Neural crest cell (in vitro differentiated cells): ENCODE results near the gene PIK3R6. TPM values are rescaled to one million over a fixed set of nuclear protein-coding genes. Genes with fewer than 3 reads are reported as not detected.

Source experiments
- DNase-seq: peaks from one replicate; pipeline ENCODE4 v3.0.0; 2021; ENCODE audit warnings: low read depth, mixed read lengths, low spot score
- H3K27ac Mint-ChIP-seq: one replicate; pipeline ENCODE4 v1.8.0; 2021; ENCODE audit warnings: mild to moderate bottlenecking, mixed read lengths; ENCODE audit not compliant: unreplicated experiment
- H3K27me3 Mint-ChIP-seq: 2 replicates; pipeline ENCODE4 v1.8.0; 2021; ENCODE audit warnings: low read depth, mild to moderate bottlenecking, mixed read lengths
- H3K36me3 Mint-ChIP-seq: 2 replicates; pipeline ENCODE4 v1.8.0; 2021; ENCODE audit warnings: low read depth, mild to moderate bottlenecking, mixed read lengths
- H3K4me1 Mint-ChIP-seq: 2 replicates; pipeline ENCODE4 v1.8.0; 2021; ENCODE audit warnings: mixed read lengths
- H3K4me3 Mint-ChIP-seq: one replicate; pipeline ENCODE4 v1.8.0; 2021; ENCODE audit warnings: mild to moderate bottlenecking, mixed read lengths
- H3K9me3 Mint-ChIP-seq: 2 replicates; pipeline ENCODE4 v1.8.0; 2021; ENCODE audit warnings: mixed read lengths
- total RNA-seq: library from RNA; stranded (reverse); gene quantifications from 2 replicates; pipeline ENCODE4 v1.2.1, GENCODE V29; 2021
- TF ChIP-seq, protein P1 (sequence below): fragments of 200-600 bp; sonication (generic); conservative IDR thresholded peaks from 2 replicates; pipeline ENCODE4 v1.5.0; 2021; ENCODE audit warnings: antibody characterized with exemption, mild to moderate bottlenecking

PIK3R6 gene
- total RNA-seq, 1 donor from 2014 or later: not detected

DNA sequence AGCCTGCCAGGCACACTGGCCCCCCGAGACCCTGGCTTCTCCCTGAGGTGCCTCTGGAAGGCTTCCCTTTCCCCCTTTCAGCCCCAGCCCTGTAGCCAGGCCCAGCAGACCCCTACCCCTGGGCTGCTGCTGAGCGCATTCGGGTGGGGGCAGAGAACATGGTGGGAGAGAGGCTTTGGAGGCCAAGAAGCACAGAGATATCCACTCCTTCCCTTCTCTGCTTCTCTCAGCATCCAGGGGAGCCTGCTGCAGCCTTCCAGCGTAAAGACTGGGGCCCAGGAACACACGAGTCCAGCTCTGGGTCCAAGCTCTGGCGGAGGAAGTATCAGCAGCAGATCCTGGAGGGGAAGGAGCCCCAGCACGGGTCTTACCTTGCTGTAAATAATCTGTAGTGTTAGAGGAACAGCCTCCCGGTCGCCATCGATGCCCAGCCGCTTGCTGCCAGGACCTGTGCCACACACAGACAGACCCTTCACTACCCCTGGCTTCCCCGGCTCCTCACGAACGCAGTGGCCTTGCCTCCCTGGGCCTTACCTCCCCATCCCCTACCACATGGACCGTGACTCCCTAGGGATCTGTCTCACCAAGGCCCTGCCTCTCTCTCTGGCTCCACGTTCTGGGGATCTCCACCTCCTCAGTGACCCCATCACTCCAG is 17.0 kb upstream of the PIK3R6 start:
- Mint-ChIP-seq H3K27ac (no peak overlapping the region), H3K27me3 (no peaks in the 10 kb centered on the region), H3K9me3 (no peaks in the 10 kb centered on the region), H3K4me1 (peaks cover 4% of the 10 kb centered on the region), H3K36me3 (no peaks in the 10 kb centered on the region), H3K4me3 (no peak overlapping the region)
- no peak for DNase-seq
- TF ChIP-seq, protein P1, sequence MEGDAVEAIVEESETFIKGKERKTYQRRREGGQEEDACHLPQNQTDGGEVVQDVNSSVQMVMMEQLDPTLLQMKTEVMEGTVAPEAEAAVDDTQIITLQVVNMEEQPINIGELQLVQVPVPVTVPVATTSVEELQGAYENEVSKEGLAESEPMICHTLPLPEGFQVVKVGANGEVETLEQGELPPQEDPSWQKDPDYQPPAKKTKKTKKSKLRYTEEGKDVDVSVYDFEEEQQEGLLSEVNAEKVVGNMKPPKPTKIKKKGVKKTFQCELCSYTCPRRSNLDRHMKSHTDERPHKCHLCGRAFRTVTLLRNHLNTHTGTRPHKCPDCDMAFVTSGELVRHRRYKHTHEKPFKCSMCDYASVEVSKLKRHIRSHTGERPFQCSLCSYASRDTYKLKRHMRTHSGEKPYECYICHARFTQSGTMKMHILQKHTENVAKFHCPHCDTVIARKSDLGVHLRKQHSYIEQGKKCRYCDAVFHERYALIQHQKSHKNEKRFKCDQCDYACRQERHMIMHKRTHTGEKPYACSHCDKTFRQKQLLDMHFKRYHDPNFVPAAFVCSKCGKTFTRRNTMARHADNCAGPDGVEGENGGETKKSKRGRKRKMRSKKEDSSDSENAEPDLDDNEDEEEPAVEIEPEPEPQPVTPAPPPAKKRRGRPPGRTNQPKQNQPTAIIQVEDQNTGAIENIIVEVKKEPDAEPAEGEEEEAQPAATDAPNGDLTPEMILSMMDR: no peak

GRCh38 chr17:8883353-8883752 is 15.9 kb upstream of the PIK3R6 start:
- DNase-seq: no peak
- H3K27ac Mint-ChIP-seq: no peak overlapping the region
- H3K4me1 Mint-ChIP-seq: no peaks in the 10 kb centered on the region
- no peaks in the 10 kb centered on the region for H3K9me3 Mint-ChIP-seq
- TF ChIP-seq, protein P1: no peak
- no peaks in the 10 kb centered on the region for H3K36me3 Mint-ChIP-seq
- no peak overlapping the region for H3K4me3 Mint-ChIP-seq
- no peaks in the 10 kb centered on the region for H3K27me3 Mint-ChIP-seq

- Mint-ChIP-seq H3K4me1 (no peaks in the 10 kb centered on the region), H3K27ac (no peak overlapping the region), H3K4me3 (no peak overlapping the region), H3K36me3 (no peaks in the 10 kb centered on the region), H3K27me3 (no peaks in the 10 kb centered on the region), H3K9me3 (no peaks in the 10 kb centered on the region)
- TF ChIP-seq, protein P1: no peak
- no peak for DNase-seq
These were observed 14.1 kb upstream of the PIK3R6 start for GRCh38 chr17:8881606-8882005.

- Mint-ChIP-seq H3K36me3 (no peaks in the 10 kb centered on the region), H3K4me3 (no peak overlapping the region)
These were observed 13.0 kb upstream of the PIK3R6 start for GRCh38 chr17:8880466-8880865.

DNA sequence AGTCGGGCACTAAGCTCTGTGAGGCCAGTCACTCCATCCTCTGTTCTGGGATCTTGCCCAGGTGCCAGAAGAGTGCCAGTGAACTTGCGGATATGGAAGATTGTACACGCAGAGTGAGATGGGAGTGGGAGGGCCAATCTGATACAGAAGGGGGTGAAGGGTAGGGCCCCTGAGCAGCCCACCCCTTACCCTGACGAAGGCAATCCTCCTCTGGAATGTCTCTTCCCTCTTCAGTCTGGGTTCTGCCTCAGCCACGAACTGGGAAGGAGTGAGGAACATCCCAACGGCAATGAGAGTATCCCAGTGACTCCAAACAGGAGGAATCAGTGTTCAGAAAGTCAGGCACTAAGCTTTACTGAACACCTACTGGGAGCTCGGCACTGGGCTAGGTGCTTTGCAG is 11.9 kb upstream of the PIK3R6 start:
- H3K9me3 Mint-ChIP-seq: no peaks in the 10 kb centered on the region
- no peak for DNase-seq
- no peak overlapping the region for H3K27ac Mint-ChIP-seq

More at GRCh38 chr17:8880466-8880865, 13.0 kb upstream of the PIK3R6 start:
- Mint-ChIP-seq H3K27me3 (no peaks in the 10 kb centered on the region), H3K9me3 (no peaks in the 10 kb centered on the region), H3K4me1 (no peaks in the 10 kb centered on the region), H3K27ac (no peak overlapping the region)
- TF ChIP-seq, protein P1: no peak
- DNase-seq: no peak

More for the DNA sequence above, 11.9 kb upstream of the PIK3R6 start:
- peaks cover 2% of the 10 kb centered on the region for H3K27me3 Mint-ChIP-seq
- no peaks in the 10 kb centered on the region for H3K36me3 Mint-ChIP-seq
- H3K4me3 Mint-ChIP-seq: no peak overlapping the region
- TF ChIP-seq, protein P1: no peak
- no peaks in the 10 kb centered on the region for H3K4me1 Mint-ChIP-seq
